ENCODE data around the gene CSF2.
"Not testable (repeated sequence)": the region's sequence is repeated elsewhere in the genome, so short reads cannot be mapped to it uniquely, and the experiment has no call there.

DNA sequence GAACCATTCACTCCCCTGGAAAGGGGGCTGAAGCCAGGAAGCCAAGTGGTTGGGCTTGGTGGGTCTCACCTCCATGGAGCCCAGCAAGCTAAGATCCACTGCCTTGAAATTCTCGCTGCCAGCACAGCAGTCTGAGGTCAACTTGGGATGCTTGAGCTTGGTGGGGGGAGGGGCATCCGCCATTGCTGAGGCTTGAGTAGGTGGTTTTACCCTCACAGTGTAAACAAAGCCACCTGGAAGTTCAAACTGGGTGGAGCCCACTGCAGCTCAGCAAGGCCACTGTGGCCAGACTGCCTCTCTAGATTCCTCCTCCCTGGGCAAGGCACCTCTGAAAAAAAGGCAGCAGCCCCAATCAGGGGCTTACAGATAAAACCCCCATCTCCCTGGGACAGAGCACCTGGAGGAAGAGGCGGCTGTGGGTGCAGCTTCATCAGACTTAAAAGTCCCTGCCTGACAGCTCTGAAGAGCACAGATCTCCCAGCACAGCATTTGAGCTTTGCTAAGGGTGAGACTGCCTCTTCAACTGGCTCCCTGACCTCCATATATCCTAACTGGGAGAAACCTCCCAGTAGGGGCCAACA, 43.4 kb downstream of the CSF2 start:
- TF ChIP-seq, protein P1, sequence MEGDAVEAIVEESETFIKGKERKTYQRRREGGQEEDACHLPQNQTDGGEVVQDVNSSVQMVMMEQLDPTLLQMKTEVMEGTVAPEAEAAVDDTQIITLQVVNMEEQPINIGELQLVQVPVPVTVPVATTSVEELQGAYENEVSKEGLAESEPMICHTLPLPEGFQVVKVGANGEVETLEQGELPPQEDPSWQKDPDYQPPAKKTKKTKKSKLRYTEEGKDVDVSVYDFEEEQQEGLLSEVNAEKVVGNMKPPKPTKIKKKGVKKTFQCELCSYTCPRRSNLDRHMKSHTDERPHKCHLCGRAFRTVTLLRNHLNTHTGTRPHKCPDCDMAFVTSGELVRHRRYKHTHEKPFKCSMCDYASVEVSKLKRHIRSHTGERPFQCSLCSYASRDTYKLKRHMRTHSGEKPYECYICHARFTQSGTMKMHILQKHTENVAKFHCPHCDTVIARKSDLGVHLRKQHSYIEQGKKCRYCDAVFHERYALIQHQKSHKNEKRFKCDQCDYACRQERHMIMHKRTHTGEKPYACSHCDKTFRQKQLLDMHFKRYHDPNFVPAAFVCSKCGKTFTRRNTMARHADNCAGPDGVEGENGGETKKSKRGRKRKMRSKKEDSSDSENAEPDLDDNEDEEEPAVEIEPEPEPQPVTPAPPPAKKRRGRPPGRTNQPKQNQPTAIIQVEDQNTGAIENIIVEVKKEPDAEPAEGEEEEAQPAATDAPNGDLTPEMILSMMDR (IDR thresholded peaks at IDR 0.05 in 2 of 3, conservative IDR thresholded peaks at IDR 0.05 in 1 of 3; ENCODE audit: borderline replicate concordance in 1 of 3, insufficient read depth in 1 of 3, low read depth in 2 of 3, low read length in 2 of 3): not testable (repeated sequence)
- not testable (repeated sequence) for TF ChIP-seq CEBPB (IDR thresholded peaks at IDR 0.05; ENCODE audit: low read depth); YY1 (IDR thresholded peaks at IDR 0.05; ENCODE audit: extremely low read depth, insufficient replicate concordance, low read depth, low read length); RAD21 (IDR thresholded peaks at IDR 0.05; ENCODE audit: low read depth); ELF1 (IDR thresholded peaks at IDR 0.05; ENCODE audit: borderline replicate concordance, low read depth); POLR2A (IDR thresholded peaks at IDR 0.05; ENCODE audit: borderline replicate concordance, extremely low read depth, insufficient read depth, insufficient read length); EZH2 (IDR thresholded peaks at IDR 0.05); ZFX (IDR thresholded peaks at IDR 0.05); EZH2phosphoT487 (IDR thresholded peaks at IDR 0.05; ENCODE audit: borderline replicate concordance)
- TF ChIP-seq, protein P2, sequence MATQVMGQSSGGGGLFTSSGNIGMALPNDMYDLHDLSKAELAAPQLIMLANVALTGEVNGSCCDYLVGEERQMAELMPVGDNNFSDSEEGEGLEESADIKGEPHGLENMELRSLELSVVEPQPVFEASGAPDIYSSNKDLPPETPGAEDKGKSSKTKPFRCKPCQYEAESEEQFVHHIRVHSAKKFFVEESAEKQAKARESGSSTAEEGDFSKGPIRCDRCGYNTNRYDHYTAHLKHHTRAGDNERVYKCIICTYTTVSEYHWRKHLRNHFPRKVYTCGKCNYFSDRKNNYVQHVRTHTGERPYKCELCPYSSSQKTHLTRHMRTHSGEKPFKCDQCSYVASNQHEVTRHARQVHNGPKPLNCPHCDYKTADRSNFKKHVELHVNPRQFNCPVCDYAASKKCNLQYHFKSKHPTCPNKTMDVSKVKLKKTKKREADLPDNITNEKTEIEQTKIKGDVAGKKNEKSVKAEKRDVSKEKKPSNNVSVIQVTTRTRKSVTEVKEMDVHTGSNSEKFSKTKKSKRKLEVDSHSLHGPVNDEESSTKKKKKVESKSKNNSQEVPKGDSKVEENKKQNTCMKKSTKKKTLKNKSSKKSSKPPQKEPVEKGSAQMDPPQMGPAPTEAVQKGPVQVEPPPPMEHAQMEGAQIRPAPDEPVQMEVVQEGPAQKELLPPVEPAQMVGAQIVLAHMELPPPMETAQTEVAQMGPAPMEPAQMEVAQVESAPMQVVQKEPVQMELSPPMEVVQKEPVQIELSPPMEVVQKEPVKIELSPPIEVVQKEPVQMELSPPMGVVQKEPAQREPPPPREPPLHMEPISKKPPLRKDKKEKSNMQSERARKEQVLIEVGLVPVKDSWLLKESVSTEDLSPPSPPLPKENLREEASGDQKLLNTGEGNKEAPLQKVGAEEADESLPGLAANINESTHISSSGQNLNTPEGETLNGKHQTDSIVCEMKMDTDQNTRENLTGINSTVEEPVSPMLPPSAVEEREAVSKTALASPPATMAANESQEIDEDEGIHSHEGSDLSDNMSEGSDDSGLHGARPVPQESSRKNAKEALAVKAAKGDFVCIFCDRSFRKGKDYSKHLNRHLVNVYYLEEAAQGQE (IDR thresholded peaks at IDR 0.05; ENCODE audit: low read depth): not testable (repeated sequence)
- TF ChIP-seq, protein P3, sequence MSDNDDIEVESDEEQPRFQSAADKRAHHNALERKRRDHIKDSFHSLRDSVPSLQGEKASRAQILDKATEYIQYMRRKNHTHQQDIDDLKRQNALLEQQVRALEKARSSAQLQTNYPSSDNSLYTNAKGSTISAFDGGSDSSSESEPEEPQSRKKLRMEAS (IDR thresholded peaks at IDR 0.05): not testable (repeated sequence)

Data from HCT116 (cell line).